ENCODE measurements around the gene LRRC40.
"Not testable (repeated sequence)": the region's sequence is repeated elsewhere in the genome, so short reads cannot be mapped to it uniquely, and the experiment has no call there.

LRRC40 gene

GRCh38 chr1:70200065-70200464 is 5.3 kb downstream of the LRRC40 start:
- no peak for DNase-seq

GRCh38 chr1:70196333-70196732 is 9.0 kb downstream of the LRRC40 start:
- DNase-seq: no peak

- DNase-seq: no peak
These were observed 10.0 kb downstream of the LRRC40 start for GRCh38 chr1:70195342-70195741.

- no peak for DNase-seq
These were observed 10.8 kb downstream of the LRRC40 start for GRCh38 chr1:70194601-70195000.

GRCh38 chr1:70192446-70192845 is 12.9 kb downstream of the LRRC40 start:
- DNase-seq: not testable (repeated sequence)

GRCh38 chr1:70190180-70190579 is 15.2 kb downstream of the LRRC40 start:
- no peak for DNase-seq

GRCh38 chr1:70188522-70188921 is 16.9 kb downstream of the LRRC40 start:
- DNase-seq: no peak

- not testable (repeated sequence) for DNase-seq
These were observed 20.2 kb downstream of the LRRC40 start for GRCh38 chr1:70185181-70185580.

GRCh38 chr1:70171512-70171911 is 33.9 kb downstream of the LRRC40 start:
- no peak for DNase-seq

GRCh38 chr1:70169018-70169839 is 36.1 kb downstream of the LRRC40 start:
- DNase-seq: no peak

GRCh38 chr1:70168283-70168682 is 37.1 kb downstream of the LRRC40 start:
- no peak for DNase-seq

GRCh38 chr1:70164350-70164749 is 41.0 kb downstream of the LRRC40 start:
- no peak for DNase-seq

- no peak for DNase-seq
These were observed 48.8 kb downstream of the LRRC40 start for GRCh38 chr1:70156529-70157120.

GRCh38 chr1:70153739-70154138 is 51.6 kb downstream of the LRRC40 start:
- DNase-seq: no peak

- DNase-seq: no peak
These were observed 54.9 kb downstream of the LRRC40 start for GRCh38 chr1:70150444-70150843.

- DNase-seq: no peak
These were observed 58.9 kb downstream of the LRRC40 start for GRCh38 chr1:70146488-70146887.

- no peak for DNase-seq
These were observed 62.2 kb downstream of the LRRC40 start for GRCh38 chr1:70143048-70143659.

GRCh38 chr1:70142075-70142474 is 63.3 kb downstream of the LRRC40 start:
- no peak for DNase-seq

GRCh38 chr1:70140894-70141293 is 64.5 kb downstream of the LRRC40 start:
- no peak for DNase-seq

GRCh38 chr1:70140343-70140742 is 65.0 kb downstream of the LRRC40 start:
- DNase-seq: no peak

- no peak for DNase-seq
These were observed 71.2 kb downstream of the LRRC40 start for GRCh38 chr1:70134148-70134547.

- no peak for DNase-seq
These were observed 88.3 kb downstream of the LRRC40 start for GRCh38 chr1:70117046-70117445.

GRCh38 chr1:70115315-70115714 is 90.1 kb downstream of the LRRC40 start:
- DNase-seq: no peak

- DNase-seq: no peak
These were observed 92.5 kb downstream of the LRRC40 start for GRCh38 chr1:70112838-70113237.
